Fibroblast of villous mesenchyme (primary cell): Measurements from ENCODE around the gene SLAIN1. TPM values are rescaled to one million over a fixed set of nuclear protein-coding genes. Genes with fewer than 3 reads are reported as not detected.

Experiments used
- DNase-seq: peaks from one replicate; pipeline ENCODE4 v3.0.0-alpha.2; 2010; ENCODE audit warnings: low read depth
- H3K4me3 ChIP-seq: 2 replicates; pipeline ENCODE4 v1.5.1; 2011; ENCODE audit warnings: low read depth, mild to moderate bottlenecking, low read length
- CTCF ChIP-seq: IDR thresholded peaks from 2 replicates; pipeline ENCODE4 v1.5.1; 2012; ENCODE audit warnings: low read depth, mild to moderate bottlenecking, low read length; ENCODE audit not compliant: insufficient read depth
- total RNA-seq: library from RNA; depleted of rRNA; stranded (reverse); fragments of >200 nt; gene quantifications from 2 replicates; pipeline ENCODE4 v1.2.3, GENCODE V29; 2012

SLAIN1 gene
- total RNA-seq, 1 donor = not detected

GRCh38 chr13:77678691-77679235 is 18.7 kb upstream of the SLAIN1 start:
- no peak overlapping the region for H3K4me3 ChIP-seq
- DNase-seq = no peak

GRCh38 chr13:77687799-77688198 is 9.7 kb upstream of the SLAIN1 start:
- DNase-seq = no peak
- H3K4me3 ChIP-seq = no peak overlapping the region
- no peak for TF ChIP-seq CTCF

More at GRCh38 chr13:77678691-77679235, 18.7 kb upstream of the SLAIN1 start:
- TF ChIP-seq CTCF = no peak

GRCh38 chr13:77691871-77692270 is 5.6 kb upstream of the SLAIN1 start:
- DNase-seq = no peak
- H3K4me3 ChIP-seq = no peak overlapping the region
- no peak for TF ChIP-seq CTCF

- no peak for TF ChIP-seq CTCF
- no peak overlapping the region for H3K4me3 ChIP-seq
- DNase-seq = no peak
These were observed 4.6 kb upstream of the SLAIN1 start for GRCh38 chr13:77692746-77693448.

GRCh38 chr13:77693449-77693940 is 4.0 kb upstream of the SLAIN1 start:
- H3K4me3 ChIP-seq = no peak overlapping the region
- no peak for TF ChIP-seq CTCF
- no peak for DNase-seq

GRCh38 chr13:77696006-77696878 is 1.2 kb upstream of the SLAIN1 start:
- TF ChIP-seq CTCF = no peak
- no peak for DNase-seq

More at GRCh38 chr13:77696006-77696878, 1.2 kb upstream of the SLAIN1 start:
- no peak overlapping the region for H3K4me3 ChIP-seq
